ENCODE results near the gene RPL34.

Gene RPL34

DNA sequence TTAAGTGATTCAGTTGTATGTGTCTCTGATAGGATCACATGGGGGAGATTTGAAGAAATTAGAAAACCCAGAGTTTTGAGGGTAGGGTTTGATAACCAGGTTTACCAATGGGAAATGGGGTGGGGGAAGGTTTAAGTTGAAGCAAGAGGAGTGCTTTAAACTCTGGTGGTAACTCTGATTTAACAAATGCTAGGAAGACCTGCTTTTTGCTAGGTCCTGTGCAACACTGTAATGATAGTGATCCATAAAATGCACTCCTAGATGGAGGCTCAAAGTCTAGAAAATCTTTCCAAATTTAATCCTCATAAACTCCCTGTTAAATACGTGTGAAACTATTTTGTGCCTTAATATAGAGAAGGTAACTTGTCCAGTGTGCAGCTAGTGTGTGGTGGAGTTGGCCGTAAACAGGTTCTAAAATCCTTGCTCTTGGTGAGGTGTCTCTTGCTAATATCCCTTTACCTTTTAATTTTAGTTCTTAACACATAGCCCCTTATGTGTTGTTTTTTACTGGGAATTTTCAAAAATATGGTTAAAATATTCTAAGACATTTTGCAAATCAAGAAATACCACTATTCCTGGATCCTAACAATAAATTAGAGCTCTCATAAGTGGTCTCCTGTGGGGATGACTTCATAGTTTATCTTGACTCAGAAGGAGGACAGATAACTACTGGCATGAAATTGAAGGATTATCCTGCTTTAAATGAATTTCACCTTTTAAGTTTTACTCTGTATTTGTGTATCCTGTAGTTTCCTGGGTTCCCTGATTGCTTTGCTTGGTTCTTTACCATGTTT is 4.1 kb downstream of the RPL34 start:
- DNase-seq, result no peak

- no peak for DNase-seq
Measured at GRCh38 chr4:108626056-108626455, 5.7 kb downstream of the RPL34 start.

- DNase-seq, result no peak
Measured at GRCh38 chr4:108628411-108628810, 8.0 kb downstream of the RPL34 start.

GRCh38 chr4:108635070-108635655 is 14.8 kb downstream of the RPL34 start:
- DNase-seq, result no peak

DNA sequence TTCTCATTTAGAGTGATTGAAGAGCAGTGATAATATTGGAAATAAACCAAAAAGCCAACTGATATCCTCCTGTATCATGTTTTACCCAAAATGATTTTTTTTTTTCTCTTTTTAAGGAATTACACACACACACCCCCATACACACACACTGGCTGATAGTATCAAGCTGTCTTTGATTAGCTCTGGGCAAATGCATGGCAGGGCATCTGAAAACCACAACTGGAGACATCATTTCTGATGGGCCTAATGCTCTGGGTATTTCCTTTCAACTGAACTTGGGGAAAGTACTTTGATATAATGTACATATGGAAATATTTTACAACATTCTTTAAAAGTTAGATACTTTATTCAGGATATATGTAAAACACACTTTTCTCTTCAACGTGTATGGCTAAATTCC is 15.9 kb downstream of the RPL34 start:
- DNase-seq, result no peak

DNA sequence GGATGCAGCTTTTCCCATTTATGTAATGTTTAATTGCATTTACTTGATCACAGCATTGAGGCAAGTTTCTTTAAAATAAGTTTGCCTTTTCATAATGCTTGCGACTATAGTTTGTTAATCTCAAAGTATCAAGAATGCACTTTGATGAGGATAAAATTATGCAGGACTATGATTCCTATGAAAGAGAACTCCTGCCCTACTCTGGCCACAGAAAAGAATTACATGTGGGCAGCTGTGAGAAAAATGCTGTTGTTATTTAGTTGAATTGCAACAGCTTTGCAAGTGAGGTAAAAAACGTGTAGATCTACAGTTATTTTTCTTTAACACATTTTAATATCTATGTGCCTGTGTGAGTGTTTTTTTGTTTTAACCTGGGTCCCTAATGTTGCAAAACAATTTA is 17.5 kb downstream of the RPL34 start:
- DNase-seq, result no peak

DNA sequence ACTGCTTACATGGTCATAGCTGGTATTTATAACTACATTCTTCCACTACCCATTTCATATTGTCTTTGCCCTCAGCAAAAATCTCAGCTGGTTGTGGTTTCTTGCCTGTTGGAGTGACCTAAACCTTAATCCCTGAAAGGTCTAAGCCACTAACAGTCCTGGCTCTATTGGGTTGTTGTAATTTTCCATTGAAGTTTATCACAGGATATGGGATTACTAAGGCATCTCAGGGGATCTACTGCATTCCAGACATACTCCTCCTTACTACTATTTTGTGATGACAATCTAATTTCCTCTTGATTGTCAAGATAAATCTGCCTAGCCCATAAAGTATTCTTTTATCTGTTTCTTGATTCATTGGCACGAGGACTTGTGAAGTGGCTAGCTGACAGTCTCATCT is 23.9 kb downstream of the RPL34 start:
- no peak for DNase-seq

GRCh38 chr4:108646706-108647105 is 26.3 kb downstream of the RPL34 start:
- DNase-seq, result no peak

- DNase-seq, result no peak
Measured at GRCh38 chr4:108649863-108650211, 29.5 kb downstream of the RPL34 start.

DNA sequence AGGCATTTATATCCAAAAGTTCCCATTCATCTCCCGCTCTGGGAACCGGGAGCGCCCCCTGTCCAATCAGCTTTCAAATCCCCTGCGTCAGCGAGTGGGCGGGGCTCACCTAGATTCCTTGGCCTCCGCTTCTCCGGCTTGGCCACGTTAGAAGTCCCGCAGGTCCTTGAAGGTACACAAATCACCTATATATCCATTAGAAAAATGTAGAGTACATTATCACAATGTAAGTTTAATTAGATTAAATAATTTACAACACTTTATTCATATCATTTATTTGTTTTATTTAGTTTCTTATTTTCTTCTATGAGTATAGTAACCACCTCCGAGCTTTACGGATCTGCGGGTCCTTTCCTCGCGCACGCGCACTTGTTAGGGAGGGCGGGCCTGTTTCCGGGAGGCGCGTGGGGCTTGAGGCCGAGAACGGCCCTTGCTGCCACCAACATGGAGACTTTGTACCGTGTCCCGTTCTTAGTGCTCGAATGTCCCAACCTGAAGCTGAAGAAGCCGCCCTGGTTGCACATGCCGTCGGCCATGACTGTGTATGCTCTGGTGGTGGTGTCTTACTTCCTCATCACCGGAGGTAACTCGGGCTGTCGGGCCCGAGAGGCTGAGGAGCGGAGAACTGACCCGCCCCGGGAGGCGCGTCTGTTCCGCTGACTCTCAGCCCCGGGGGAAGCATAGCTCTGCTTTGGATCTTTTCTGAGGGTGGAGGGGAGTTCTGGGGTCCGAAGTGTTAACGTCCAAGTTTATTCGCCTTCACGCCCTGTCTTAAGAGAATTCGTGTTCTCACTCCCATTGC is 30.0 kb downstream of the RPL34 start, which contains the start of gene OSTC:
Gene OSTC, plus strand, starts transcription at position 388 of the 802 bp plus-strand sequence. Its CDS starts 57 bp downstream, at position 445.
- peak; percentile 88 for DNase-seq

GRCh38 chr4:108651014-108651791 is 30.8 kb downstream of the RPL34 start:
- DNase-seq, result no peak

DNA sequence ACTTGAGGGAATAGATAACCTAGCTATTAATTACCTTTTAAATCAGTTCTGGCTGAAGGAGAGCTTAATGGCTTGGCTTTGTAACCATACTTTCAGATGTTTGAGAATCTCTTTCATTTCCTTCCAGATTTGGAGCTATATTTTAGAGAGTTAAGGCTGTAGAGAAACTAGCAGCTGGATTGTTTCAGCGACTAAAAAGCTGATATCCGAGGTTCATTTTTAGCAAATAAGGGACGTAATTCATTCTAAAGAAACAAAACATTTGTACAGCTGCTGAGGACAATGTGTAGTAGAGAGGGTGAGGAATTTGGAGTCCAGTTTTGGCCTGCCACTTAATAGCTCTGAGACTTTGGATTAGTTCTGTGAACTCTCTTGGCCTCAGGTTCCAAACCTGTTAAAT is 42.3 kb downstream of the RPL34 start:
- DNase-seq, result no peak

DNA sequence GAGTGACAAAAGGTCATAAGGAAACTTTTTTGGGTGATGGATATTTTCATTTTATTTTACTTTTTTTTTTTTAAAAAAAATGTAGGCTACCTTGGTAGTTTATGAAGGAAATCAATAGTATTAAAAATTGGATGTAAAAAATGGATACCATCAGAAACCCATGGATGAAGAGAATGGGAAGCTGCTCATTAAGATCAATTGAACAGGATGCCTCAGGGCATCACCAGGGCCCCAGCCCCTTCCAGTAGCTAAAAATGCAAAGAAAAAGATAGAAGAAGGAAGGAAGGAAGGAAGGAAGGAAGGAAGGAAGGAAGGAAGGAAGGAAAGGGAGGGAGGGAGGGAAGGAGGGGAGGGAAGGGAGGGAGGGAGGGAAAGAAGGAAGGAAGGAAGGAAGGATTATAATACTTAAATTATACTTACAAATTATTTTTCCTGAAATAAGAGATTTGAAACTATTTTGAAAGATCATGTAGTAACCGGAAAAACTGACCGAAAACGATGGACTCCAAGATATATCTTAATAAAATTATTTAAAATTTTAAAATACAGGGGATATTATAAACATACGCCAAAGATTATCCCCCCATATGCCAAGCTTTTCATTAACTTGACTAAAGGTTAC is 54.1 kb downstream of the RPL34 start:
- DNase-seq, result no peak

All from DMS 273 treated with DMSO at 0.1 percent for 48 hours (cell line).